SK-N-SH (cell line): ENCODE data around the gene PAPOLA. TPM values are rescaled to one million over a fixed set of nuclear protein-coding genes. Genes with fewer than 3 reads are reported as not detected.

Experiments used
- CTCF ChIA-PET: fragments of 300-600, 350-600 bp; formaldehyde crosslinking; extraction: SDS; loops from one replicate; lab custom pipeline; 2021; lab: Yijun Ruan, JAX
- POLR2A ChIA-PET: fragments of 350-600 bp; sonication (Branson Sonifier 250); formaldehyde crosslinking; extraction: SDS; loops from one replicate; lab custom pipeline; 2020; ENCODE audit warnings: antibody characterized with exemption, inconsistent platforms; lab: Yijun Ruan, JAX
- DNase-seq: peaks from one replicate; pipeline ENCODE4 v3.0.0; 2012
- H2AFZ ChIP-seq: fragments of 200-600 bp; sonication (generic); 2 replicates; pipeline ENCODE4 v1.8.1; 2016; ENCODE audit warnings: antibody characterized with exemption, mild to moderate bottlenecking, low read depth
- H3F3A ChIP-seq: fragments of 200-600 bp; sonication (generic); replicated peaks from 2 replicates; pipeline ENCODE3; 2016; ENCODE audit warnings: antibody characterized with exemption, mild to moderate bottlenecking; ENCODE audit not compliant: insufficient read depth
- H3K27ac ChIP-seq, 2 experiments: fragments of 200-500 bp in 1 of 2; fragments of 200-600 bp in 1 of 2; sonication (Bioruptor generic) in 1 of 2; sonication (generic), shearing (Covaris generic) in 1 of 2; 2 replicates each; pipeline versions ENCODE4 v1.5.1 to v1.6.1; 2014 to 2016; ENCODE audit warnings: low read depth in 2 of 2, inconsistent platforms in 1 of 2, low read length in 1 of 2, mild to moderate bottlenecking in 1 of 2, mixed read lengths in 1 of 2
- H3K27me3 ChIP-seq: fragments of 200-600 bp; sonication (generic), shearing (Covaris generic); 2 replicates; pipeline ENCODE4 v1.6.1; 2016; ENCODE audit warnings: mixed run types; ENCODE audit not compliant: insufficient read depth
- H3K36me3 ChIP-seq, 2 experiments: fragments of 200-500 bp in 1 of 2; fragments of 200-600 bp in 1 of 2; sonication (Bioruptor generic) in 1 of 2; sonication (generic) in 1 of 2; replicated peaks in 1 of 2; 2 replicates each; pipeline versions ENCODE3 to v1.5.1; 2014 to 2016; ENCODE audit warnings: low read length in 1 of 2, mild to moderate bottlenecking in 1 of 2; ENCODE audit not compliant: insufficient read depth in 2 of 2, control insufficient read depth in 1 of 2
- H3K4me1 ChIP-seq, 2 experiments: fragments of 200-500 bp in 1 of 2; fragments of 200-600 bp in 1 of 2; sonication (Bioruptor generic) in 1 of 2; sonication (generic), shearing (Covaris generic) in 1 of 2; 2 replicates each; pipeline versions ENCODE4 v1.5.1 to v1.6.1; 2014 to 2016; ENCODE audit warnings: low read depth in 1 of 2, low read length in 1 of 2, mixed run types in 1 of 2; ENCODE audit not compliant: insufficient read depth in 2 of 2, control insufficient read depth in 1 of 2
- H3K4me2 ChIP-seq: fragments of 200-600 bp; sonication (generic), shearing (Covaris generic); 2 replicates; pipeline ENCODE4 v1.6.1; 2017; ENCODE audit warnings: mixed run types
- H3K4me3 ChIP-seq, 2 experiments: fragments of 200-500 bp in 1 of 2; fragments of 200-600 bp in 1 of 2; sonication (Bioruptor generic) in 1 of 2; sonication (generic), shearing (Covaris generic) in 1 of 2; 2 replicates each; pipeline versions ENCODE4 v1.5.1 to v1.8.1; 2014 to 2016; ENCODE audit warnings: low read depth in 2 of 2, inconsistent platforms in 1 of 2, low read length in 1 of 2, mild to moderate bottlenecking in 1 of 2, mixed read lengths in 1 of 2, moderate library complexity in 1 of 2
- H3K79me2 ChIP-seq: fragments of 200-600 bp; sonication (generic); 2 replicates; pipeline ENCODE4 v1.8.1; 2017; ENCODE audit warnings: mild to moderate bottlenecking; ENCODE audit not compliant: insufficient read depth
- H3K9ac ChIP-seq: fragments of 200-600 bp; sonication (generic); 2 replicates; pipeline ENCODE4 v1.6.1; 2017; ENCODE audit warnings: mixed run types
- H3K9me2 ChIP-seq: fragments of 200-600 bp; sonication (generic); 2 replicates; pipeline ENCODE4 v1.6.1; 2017; ENCODE audit warnings: mixed run types
- H3K9me3 ChIP-seq: fragments of 200-600 bp; sonication (generic); 2 replicates; pipeline ENCODE4 v1.6.1; 2017; ENCODE audit warnings: mixed run types, mild to moderate bottlenecking, moderate library complexity
- H4K20me1 ChIP-seq: fragments of 200-600 bp; sonication (generic); 2 replicates; pipeline ENCODE4 v1.6.1; 2017; ENCODE audit warnings: mild to moderate bottlenecking, mixed run types; ENCODE audit not compliant: insufficient read depth
- CTCF ChIP-seq: fragments of 200-600 bp; sonication (generic); IDR thresholded peaks from 2 replicates; pipeline ENCODE4 v1.6.1; 2017; ENCODE audit warnings: antibody characterized with exemption, mild to moderate bottlenecking, moderate library complexity
- ELF1 ChIP-seq: IDR thresholded peaks from 2 replicates; pipeline ENCODE4 v1.4.0; 2012
- FOXJ3 ChIP-seq: sonication (generic); formaldehyde crosslinking; IDR thresholded peaks from 2 replicates; pipeline ENCODE4 v1.5.1; 2020; ENCODE audit warnings: mild to moderate bottlenecking, missing genetic modification reagents
- GATA2 ChIP-seq: sonication (generic); formaldehyde crosslinking; IDR thresholded peaks from 2 replicates; pipeline ENCODE4 v1.5.0; 2020; ENCODE audit warnings: mild to moderate bottlenecking, missing genetic modification reagents
- JUND ChIP-seq: IDR thresholded peaks from 2 replicates; pipeline ENCODE4 v1.4.0; 2012
- MAX ChIP-seq: IDR thresholded peaks from 2 replicates; pipeline ENCODE4 v1.4.0; 2012; ENCODE audit warnings: low read depth
- MXI1 ChIP-seq: IDR thresholded peaks from 2 replicates; pipeline ENCODE4 v1.6.1; 2012; ENCODE audit warnings: mild to moderate bottlenecking, low read depth, low read length, improper control_type of control experiment
- NFIC ChIP-seq: IDR thresholded peaks from 2 replicates; pipeline ENCODE4 v1.4.0; 2012; ENCODE audit warnings: borderline replicate concordance
- NRF1 ChIP-seq: IDR thresholded peaks from 2 replicates; pipeline ENCODE4 v1.6.1; 2012; ENCODE audit warnings: low read depth, mild to moderate bottlenecking, low read length
- PBX3 ChIP-seq: IDR thresholded peaks from 2 replicates; pipeline ENCODE4; 2012
- REST ChIP-seq: IDR thresholded peaks from 2 replicates; pipeline ENCODE4 v1.6.1; 2012; ENCODE audit warnings: mild to moderate bottlenecking, low read depth, low read length, moderate library complexity
- RXRA ChIP-seq: IDR thresholded peaks from 2 replicates; pipeline ENCODE4 v1.4.0; 2012; ENCODE audit warnings: low read depth, mild to moderate bottlenecking, borderline replicate concordance
- SMC3 ChIP-seq: IDR thresholded peaks from 2 replicates; pipeline ENCODE4 v1.6.1; 2012; ENCODE audit warnings: low read depth, low read length, improper control_type of control experiment
- TAF1 ChIP-seq: IDR thresholded peaks from 2 replicates; pipeline ENCODE4 v1.6.1; 2012; ENCODE audit warnings: low read depth, mild to moderate bottlenecking, low read length, moderate library complexity, borderline replicate concordance
- TEAD4 ChIP-seq: IDR thresholded peaks from 2 replicates; pipeline ENCODE4 v1.4.0; 2012; ENCODE audit warnings: mild to moderate bottlenecking, borderline replicate concordance; ENCODE audit not compliant: insufficient read depth
- USF2 ChIP-seq: fragments of 150-350 bp; IDR thresholded peaks from 2 replicates; pipeline ENCODE4 v1.6.1; 2017; ENCODE audit warnings: antibody characterized with exemption, low read length, low read depth, borderline replicate concordance
- ZBTB33 ChIP-seq: IDR thresholded peaks from 2 replicates; pipeline ENCODE4 v1.4.0; 2012; ENCODE audit warnings: low read depth, borderline replicate concordance
- WGBS: methylation state at CpG from one replicate; pipeline ENCODE4 v1.1.6; 2017; ENCODE audit warnings: low lambda C conversion rate; 5-methylcytosine and 5-hydroxymethylcytosine counted together
- polyA plus RNA-seq, 3 experiments: library from polyadenylated mRNA; depleted of rRNA; stranded (reverse); fragments of >200 nt; gene quantifications; 2 replicates each; pipeline ENCODE4 v1.2.3, GENCODE V29; 2012

The PAPOLA gene
- polyA plus RNA-seq, 1 of the 3 experiments (the other 2 are of a cell fraction), result 53.7 TPM

GRCh38 chr14:96583569-96584041 is 81.4 kb downstream of the PAPOLA start:
- Histone ChIP-seq H3K36me3 (no peaks in the 10 kb centered on the region), H3F3A (no peaks in the 10 kb centered on the region), H3K27me3 (no peaks in the 10 kb centered on the region; the same call in 1 of the 2 replicates), H3K4me1 (peaks cover 0 to 2% of the 10 kb centered on the region in 2 experiments; a peak in 1 of 4 replicates), H3K9ac (no peak overlapping the region), H2AFZ (no peak overlapping the region), H3K9me3 (no peaks in the 10 kb centered on the region), H3K4me3 (no peak overlapping the region), H3K79me2 (no peaks in the 10 kb centered on the region), H3K9me2 (no peaks in the 10 kb centered on the region), H3K27ac (no peak overlapping the region), H4K20me1 (no peaks in the 10 kb centered on the region), H3K4me2 (no peak overlapping the region)
- ChIA-PET CTCF (interaction anchor here (0.5 to 11.6 kb wide), 24 partner anchors 10 to 492 kb away, joined by 3 to 170 read pairs (median 4); no protein-coding TSS in a partner anchor), POLR2A (interaction anchor here (0.6 kb wide), 1 partner anchor 44 kb away, joined by 6 read pairs; no protein-coding TSS in a partner anchor)
- 84% methylated on average over 8 of the region's 10 CpGs for WGBS
- DNase-seq, result no peak
- TF ChIP-seq JUND, result no peak
- TF ChIP-seq NRF1, result no peak
- no peak for TF ChIP-seq MAX
- no peak for TF ChIP-seq CTCF
- TF ChIP-seq USF2, result no peak
- no peak for TF ChIP-seq ELF1
- TF ChIP-seq SMC3, result no peak
- TF ChIP-seq ZBTB33, result no peak
- TF ChIP-seq GATA2 (CRISPR knock-in tag), result no peak
- TF ChIP-seq TAF1, result no peak
- TF ChIP-seq RXRA, result no peak
- no peak for TF ChIP-seq FOXJ3 (CRISPR knock-in tag)
- no peak for TF ChIP-seq MXI1
- no peak for TF ChIP-seq TEAD4
- no peak for TF ChIP-seq REST
- TF ChIP-seq PBX3, result no peak
- TF ChIP-seq NFIC, result no peak
